ENCODE data around the gene TAAR1. TPM values are rescaled to one million over a fixed set of nuclear protein-coding genes. Genes with fewer than 3 reads are reported as not detected.

TAAR1 gene
- total RNA-seq, 1 donor from 2014 or later = not detected

GRCh38 chr6:132671295-132671694 lies 12.3 kb upstream of the TAAR1 start:
- Mint-ChIP-seq H3K4me3 (no peak overlapping the region), H3K4me1 (ENCODE audit: unreplicated experiment) (peaks cover 4% of the 10 kb centered on the region), H3K9me3 (no peaks in the 10 kb centered on the region), H3K36me3 (no peaks in the 10 kb centered on the region), H3K27me3 (no peaks in the 10 kb centered on the region), H3K27ac (no peak overlapping the region)
- TF ChIP-seq, protein P1, sequence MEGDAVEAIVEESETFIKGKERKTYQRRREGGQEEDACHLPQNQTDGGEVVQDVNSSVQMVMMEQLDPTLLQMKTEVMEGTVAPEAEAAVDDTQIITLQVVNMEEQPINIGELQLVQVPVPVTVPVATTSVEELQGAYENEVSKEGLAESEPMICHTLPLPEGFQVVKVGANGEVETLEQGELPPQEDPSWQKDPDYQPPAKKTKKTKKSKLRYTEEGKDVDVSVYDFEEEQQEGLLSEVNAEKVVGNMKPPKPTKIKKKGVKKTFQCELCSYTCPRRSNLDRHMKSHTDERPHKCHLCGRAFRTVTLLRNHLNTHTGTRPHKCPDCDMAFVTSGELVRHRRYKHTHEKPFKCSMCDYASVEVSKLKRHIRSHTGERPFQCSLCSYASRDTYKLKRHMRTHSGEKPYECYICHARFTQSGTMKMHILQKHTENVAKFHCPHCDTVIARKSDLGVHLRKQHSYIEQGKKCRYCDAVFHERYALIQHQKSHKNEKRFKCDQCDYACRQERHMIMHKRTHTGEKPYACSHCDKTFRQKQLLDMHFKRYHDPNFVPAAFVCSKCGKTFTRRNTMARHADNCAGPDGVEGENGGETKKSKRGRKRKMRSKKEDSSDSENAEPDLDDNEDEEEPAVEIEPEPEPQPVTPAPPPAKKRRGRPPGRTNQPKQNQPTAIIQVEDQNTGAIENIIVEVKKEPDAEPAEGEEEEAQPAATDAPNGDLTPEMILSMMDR (conservative IDR thresholded peaks at IDR 0.05) = no peak
- no peak for DNase-seq (ENCODE audit: extremely low spot score, unreplicated experiment)

DNA sequence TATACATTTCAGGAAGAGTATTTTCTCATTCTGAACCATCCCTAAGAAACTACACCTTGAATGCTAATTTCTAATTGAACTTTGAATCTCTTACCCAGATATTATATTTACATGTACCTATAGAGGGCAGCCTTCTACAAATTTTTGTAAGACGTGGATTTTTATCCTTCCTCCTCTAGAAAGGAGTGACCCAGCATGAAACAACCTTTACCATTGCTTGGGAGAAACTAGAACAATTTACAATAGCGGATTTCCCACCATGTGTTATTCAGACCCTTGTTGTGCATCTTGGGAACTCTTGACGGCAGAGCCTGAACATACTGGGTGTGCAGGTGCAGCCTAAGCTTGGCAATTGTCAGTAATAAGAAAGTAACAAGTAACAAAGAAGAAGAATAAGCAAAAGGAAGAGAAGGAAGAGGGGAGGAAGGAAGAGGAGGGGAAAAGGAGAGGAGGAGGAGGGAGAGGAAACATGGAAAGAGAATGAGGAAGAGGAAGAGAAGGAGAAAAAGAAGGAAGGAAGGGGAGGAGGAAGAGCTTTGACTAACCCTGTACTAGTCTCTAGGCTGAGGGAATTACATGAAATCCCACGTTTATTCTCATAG lies 10.8 kb upstream of the TAAR1 start:
- TF ChIP-seq, protein P1 (conservative IDR thresholded peaks at IDR 0.05) = peak; percentile 74
- H3K27ac Mint-ChIP-seq = peak overlapping the region; percentile 65
- peaks cover 4% of the 10 kb centered on the region for H3K4me1 Mint-ChIP-seq (ENCODE audit: unreplicated experiment)
- H3K36me3 Mint-ChIP-seq = no peaks in the 10 kb centered on the region
- DNase-seq (ENCODE audit: extremely low spot score, unreplicated experiment) = no peak
- H3K9me3 Mint-ChIP-seq = no peaks in the 10 kb centered on the region
- no peaks in the 10 kb centered on the region for H3K27me3 Mint-ChIP-seq
- no peak overlapping the region for H3K4me3 Mint-ChIP-seq

DNA sequence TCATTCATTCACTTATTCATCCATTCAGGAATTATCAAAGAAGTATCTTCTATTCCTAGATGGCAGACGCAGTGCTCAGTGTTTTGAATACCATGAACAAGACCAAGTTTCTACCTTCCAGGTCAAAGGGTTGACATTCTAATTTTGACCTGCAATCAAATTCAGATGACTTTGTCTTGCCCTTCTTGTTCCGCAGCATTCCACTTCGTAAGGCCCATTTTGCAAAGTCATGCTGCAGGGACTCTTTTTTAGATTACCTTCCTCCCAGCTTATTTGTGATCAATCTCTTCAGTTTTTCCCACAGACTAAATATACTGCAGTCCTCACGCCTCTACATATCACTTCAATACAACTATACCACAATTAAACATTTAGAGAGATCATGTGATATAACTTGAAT lies 7.1 kb upstream of the TAAR1 start:
- H3K27ac Mint-ChIP-seq = peak overlapping the region; percentile 64
- peaks cover 4% of the 10 kb centered on the region for H3K4me1 Mint-ChIP-seq (ENCODE audit: unreplicated experiment)
- no peaks in the 10 kb centered on the region for H3K36me3 Mint-ChIP-seq
- H3K27me3 Mint-ChIP-seq = no peaks in the 10 kb centered on the region
- TF ChIP-seq, protein P1 (conservative IDR thresholded peaks at IDR 0.05) = no peak
- peak overlapping the region; percentile 6 for H3K4me3 Mint-ChIP-seq
- DNase-seq (ENCODE audit: extremely low spot score, unreplicated experiment) = no peak
- no peaks in the 10 kb centered on the region for H3K9me3 Mint-ChIP-seq

GRCh38 chr6:132664309-132665034 lies 5.5 kb upstream of the TAAR1 start:
- Mint-ChIP-seq H3K27ac (no peak overlapping the region), H3K4me1 (ENCODE audit: unreplicated experiment) (no peaks in the 10 kb centered on the region), H3K36me3 (no peaks in the 10 kb centered on the region), H3K27me3 (no peaks in the 10 kb centered on the region), H3K4me3 (no peak overlapping the region), H3K9me3 (no peaks in the 10 kb centered on the region)
- DNase-seq (ENCODE audit: extremely low spot score, unreplicated experiment) = no peak
- TF ChIP-seq, protein P1 (conservative IDR thresholded peaks at IDR 0.05) = no peak

DNA sequence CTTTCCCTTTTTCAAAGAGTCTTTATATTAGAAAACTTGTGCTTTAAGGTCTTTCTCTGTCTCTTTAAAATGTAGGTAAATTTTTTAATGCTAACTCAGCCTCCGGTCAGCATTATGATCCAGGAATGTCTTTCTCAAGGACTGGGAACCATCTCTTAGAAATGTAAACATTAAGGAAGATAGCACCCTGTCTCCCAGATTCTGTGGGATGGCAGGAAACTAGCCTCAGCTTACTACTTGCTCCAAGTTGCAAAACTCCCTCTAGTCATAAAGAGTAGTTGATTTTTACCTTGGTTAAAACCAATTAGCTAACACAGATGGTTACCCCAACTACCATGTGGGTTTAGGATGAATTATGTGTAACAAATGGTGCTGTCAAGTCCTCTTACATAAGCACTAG lies 4.7 kb upstream of the TAAR1 start:
- no peak overlapping the region for H3K4me3 Mint-ChIP-seq
- no peaks in the 10 kb centered on the region for H3K4me1 Mint-ChIP-seq (ENCODE audit: unreplicated experiment)
- no peaks in the 10 kb centered on the region for H3K36me3 Mint-ChIP-seq
- no peak for DNase-seq (ENCODE audit: extremely low spot score, unreplicated experiment)
- H3K9me3 Mint-ChIP-seq = no peaks in the 10 kb centered on the region
- no peak overlapping the region for H3K27ac Mint-ChIP-seq
- no peaks in the 10 kb centered on the region for H3K27me3 Mint-ChIP-seq
- TF ChIP-seq, protein P1 (conservative IDR thresholded peaks at IDR 0.05) = no peak

All from type B pancreatic cell (in vitro differentiated cells).